Measurements from ENCODE around the gene ZNF790.

Gene ZNF790

DNA sequence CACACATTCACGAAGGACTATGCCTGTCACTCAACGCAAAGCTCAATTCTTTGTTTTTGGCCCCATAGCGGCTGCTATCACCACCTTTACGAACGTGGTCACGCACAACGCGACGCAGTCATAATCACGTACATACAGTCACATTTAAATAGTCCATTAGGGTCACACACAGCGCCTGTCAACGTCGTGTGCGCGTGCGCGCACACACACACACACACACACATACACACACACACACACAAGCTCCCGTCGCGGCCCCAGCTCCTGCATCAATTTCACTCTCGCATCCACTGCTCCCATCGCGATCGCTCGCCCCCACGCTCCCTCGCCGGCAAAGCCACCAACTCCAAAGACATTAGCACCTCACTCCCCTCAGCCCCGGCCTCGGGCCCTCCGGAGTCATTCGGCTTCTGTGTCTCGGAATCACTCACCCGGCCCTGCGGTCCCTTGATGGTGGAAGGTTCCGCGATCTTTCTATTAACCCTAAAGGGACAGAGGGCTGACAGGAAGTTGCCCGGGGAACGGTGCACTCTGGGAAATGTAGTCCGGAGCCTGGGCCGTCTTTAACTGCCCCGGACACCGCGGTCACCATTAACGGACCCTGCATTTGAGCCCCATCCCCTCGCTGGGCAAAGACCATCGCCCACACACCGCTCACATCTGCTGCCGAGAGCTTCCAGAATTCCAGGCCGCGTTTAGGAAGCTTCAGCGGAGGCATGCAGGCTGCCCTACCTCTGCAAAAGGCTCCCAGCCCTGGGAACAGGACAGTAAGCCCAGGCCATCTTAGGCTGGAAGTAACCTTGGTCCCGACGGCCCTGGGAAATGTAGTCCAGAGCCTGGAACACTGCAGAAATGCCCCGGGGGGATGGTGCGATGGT, at the start of gene ZNF790:
ZNF790 (minus strand) TSS at position 482 of the 878 bp plus-strand sequence. CDS start 12,768 bp downstream, outside the sequence.
- DNase-seq (ENCODE audit: low spot score) = peak; percentile 92

DNA sequence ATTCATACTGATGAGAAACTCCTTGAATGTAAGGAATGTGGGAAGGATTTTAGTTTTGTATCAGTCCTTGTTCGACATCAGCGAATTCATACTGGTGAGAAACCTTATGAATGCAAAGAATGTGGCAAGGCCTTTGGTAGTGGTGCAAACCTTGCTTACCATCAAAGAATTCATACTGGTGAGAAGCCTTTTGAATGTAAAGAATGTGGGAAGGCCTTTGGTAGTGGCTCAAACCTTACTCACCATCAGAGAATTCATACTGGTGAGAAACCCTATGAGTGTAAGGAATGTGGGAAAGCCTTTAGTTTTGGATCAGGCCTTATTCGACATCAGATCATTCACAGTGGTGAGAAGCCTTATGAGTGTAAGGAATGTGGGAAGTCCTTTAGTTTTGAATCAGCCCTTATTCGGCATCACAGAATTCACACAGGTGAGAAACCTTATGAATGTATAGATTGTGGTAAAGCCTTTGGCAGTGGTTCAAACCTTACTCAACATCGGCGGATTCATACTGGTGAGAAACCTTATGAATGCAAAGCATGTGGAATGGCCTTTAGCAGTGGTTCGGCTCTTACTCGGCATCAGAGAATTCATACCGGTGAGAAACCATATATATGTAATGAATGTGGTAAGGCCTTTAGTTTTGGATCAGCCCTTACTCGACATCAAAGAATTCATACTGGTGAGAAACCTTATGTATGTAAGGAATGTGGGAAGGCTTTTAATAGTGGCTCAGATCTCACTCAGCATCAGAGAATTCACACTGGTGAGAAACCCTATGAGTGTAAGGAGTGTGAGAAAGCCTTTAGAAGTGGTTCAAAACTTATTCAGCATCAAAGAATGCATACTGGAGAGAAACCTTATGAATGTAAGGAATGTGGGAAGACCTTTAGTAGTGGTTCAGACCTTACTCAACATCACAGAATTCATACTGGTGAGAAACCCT, 39.1 kb upstream of the ZNF790 start:
- no peak for DNase-seq (ENCODE audit: low spot score)

DNA sequence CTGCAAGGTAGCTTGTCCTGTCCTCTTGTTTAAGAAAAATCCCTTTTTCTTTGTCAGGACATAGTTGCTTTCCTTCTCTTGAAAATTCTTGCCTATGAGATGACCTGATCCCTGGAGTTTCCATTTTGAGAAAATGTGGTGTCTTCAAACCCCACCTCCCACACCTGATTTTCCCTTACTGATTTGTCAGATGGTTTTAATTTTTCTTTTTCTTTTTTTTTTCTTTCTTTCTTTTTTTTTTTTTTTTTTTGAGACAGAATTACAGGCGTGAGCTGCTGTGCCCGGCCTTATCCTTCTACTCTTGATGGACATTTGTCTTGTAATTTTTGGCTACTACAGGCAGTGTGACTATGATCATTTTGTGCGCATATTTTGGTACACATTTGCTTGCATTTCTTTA, 13.7 kb upstream of the ZNF790 start:
- DNase-seq (ENCODE audit: low spot score) = no peak

DNA sequence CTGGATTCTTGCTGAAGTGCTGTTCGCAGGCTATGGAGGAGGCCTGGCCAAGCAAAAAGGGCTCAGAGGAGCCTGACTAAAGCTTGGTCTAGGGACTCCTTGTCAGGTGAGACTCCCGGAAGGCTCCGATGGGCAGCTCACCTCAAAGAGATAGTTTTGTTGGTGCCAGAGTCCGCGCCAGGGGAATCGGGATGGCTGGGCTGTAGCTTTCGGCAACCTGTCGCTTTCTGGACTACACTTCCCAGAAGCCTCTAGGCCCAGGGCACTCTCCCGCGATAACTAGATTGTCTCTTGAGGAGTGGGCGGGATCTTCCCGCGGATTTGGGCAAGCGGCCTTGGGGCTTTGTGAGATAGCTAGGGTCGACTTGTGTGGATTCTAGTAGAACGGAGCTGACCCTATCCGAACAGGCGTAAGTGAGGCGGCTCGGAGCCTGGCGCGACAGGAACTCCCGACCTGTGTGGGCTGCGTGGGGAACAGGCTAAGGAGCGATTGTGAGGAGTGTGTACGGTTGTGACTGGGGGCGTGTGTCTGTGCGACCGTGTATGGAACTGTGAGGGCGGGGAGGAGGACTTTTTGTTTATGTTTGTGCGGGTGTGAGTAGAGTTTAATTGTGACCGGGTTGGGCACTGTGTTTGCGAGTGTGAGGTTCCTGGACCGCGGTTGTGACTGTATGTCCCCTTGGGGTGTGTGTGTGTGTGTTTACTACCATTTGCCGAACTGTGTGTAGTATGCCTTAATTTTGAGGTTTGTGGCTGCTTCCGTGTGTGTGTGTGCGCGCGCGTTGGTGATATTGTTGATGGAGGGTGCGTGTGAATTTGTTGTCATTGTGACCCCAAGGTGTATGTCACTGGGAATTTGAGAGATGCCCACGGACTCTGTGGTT, 12.6 kb upstream of the ZNF790 start, which contains the start of gene ZNF345:
ZNF345 (plus strand) TSS at position 318 of the 884 bp plus-strand sequence. CDS start 25,955 bp downstream, outside the sequence.
- DNase-seq (ENCODE audit: low spot score) = peak; percentile 93

DNA sequence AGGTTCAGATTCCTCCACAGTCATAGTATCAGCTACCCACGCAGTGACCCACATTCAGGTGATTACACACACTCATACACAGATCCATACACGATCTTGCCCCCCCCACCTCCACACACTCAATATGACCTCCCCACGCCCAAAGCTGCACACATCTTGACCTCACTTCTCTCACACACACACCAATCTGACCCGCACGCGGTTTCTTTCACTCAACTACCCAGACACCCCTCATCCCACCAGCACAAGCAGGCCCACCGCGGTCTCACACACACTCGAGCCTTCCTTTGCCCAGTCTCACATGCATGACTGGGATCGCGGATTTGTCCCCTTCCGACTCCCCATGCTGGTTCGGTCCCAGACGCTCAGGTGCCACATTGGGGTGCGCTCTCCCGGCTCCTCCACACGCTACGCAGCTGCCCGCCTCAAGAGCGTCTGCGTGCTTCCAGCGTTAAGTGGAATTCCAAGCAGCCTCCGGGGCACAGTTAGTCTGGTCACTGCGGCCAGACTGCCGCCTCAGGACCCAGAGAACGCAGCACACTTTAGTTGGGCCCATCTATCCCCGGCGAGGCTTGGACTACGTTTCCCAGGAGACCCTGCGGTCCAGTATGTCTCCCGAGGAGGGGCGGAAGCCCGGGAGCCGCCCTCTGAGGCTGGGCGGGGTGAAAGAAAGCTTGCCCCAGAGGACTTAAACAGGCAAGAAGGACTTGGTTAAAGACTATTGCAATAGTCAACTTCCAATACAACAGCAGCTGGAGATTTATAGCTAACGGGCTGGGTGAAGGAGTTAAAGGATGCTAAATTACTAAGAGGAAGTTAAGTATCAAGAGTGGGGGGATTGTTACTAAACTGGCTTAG, 11.7 kb upstream of the ZNF790 start:
- DNase-seq (ENCODE audit: low spot score) = peak; percentile 95

DNA sequence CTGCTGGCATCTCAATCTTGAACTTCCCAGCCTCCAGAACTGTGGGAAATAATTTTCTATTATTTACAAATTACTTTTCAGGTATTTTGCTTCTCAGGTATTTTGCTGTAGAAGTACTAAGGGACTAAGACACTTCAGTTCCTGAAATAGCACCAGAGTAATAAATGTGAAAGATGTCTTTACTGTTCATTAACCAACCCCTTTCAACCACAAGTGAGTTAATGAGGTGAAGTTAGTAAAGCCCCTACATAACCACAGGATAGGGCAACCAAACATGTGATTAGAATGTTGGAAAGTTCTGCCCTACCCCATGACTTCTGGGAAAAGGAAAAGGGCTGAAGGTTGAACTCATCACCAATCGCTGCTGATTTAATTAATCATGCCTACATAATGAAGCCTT, 9.8 kb upstream of the ZNF790 start:
- DNase-seq (ENCODE audit: low spot score) = no peak

DNA sequence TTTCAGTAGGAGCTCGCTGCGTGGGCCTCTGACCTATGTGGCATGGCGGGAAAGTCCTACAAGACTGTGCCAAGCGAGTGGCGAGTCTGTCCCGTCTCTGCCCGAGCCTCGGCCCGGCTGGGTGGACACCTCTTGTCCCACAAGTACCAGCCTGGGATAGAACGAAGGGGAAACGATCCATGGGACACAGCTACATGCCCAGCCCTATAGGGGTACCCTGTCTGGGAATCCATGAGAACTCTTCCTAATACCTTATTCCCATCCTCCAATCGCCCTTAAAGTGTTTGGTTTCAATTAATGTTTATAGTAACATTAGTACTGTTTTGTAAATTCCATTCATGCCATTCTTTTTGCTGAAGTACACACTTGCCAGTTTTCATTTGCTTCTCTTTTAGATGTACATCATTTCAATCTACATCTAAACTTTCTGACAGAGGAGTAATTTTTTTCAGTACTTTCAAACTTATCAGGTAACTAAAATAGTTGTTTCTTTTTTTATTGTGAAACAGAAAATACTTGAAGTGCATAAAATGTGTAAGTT, 667 bp upstream of the ZNF790 start:
- no peak for DNase-seq (ENCODE audit: low spot score)

DNA sequence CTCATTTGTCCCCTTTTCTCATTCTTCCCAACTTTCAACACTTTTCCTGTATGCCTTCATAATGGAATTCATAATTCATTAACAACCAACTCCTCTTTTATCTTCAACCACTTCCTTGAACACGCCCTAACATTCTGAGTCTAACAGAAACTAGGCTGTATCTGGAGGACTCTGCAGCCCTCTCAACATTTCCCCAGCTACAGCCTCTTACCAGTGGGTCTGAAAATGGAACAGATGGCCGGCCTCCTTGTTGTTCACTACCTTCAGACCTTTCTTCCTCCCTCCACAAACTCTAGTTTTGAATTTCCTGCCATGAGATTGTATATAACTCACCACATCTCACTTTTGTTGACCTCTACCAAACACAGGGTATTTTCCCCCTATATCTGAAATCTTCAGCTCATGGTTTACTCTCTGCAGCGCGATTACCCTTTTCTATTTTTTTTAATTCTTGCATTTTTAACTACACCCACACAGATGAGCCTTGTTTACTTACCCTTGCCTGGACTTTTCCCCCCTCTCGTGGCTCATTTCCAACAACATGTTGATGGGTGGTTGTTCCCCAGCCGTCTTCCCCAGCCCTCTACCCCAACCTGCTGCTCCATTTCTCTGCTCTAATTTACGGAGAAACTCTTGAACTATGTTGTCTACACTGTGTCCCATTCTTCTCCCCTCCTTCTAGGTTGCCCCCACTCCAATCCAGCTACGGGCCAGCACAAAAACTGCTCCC, 846 bp downstream of the ZNF790 start:
- no peak for DNase-seq (ENCODE audit: low spot score)

DNA sequence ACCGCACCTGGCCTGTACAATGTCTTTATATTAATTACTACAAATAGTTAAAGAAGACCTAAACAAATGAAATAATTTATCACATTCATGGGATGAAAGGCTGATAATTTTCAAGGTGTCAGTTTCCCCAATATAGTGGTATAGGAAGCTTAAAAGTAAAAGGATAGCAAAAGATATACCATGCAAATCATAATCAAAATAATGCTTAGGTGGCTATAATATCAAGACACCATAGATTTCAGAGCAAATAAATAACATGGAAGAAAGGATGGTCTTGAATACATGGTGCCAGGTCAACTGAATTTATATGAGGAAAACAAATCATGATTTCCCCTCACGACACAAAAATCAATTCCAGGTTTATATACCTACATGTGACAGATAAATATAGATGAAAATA, 4.8 kb downstream of the ZNF790 start:
- no peak for DNase-seq (ENCODE audit: low spot score)

DNA sequence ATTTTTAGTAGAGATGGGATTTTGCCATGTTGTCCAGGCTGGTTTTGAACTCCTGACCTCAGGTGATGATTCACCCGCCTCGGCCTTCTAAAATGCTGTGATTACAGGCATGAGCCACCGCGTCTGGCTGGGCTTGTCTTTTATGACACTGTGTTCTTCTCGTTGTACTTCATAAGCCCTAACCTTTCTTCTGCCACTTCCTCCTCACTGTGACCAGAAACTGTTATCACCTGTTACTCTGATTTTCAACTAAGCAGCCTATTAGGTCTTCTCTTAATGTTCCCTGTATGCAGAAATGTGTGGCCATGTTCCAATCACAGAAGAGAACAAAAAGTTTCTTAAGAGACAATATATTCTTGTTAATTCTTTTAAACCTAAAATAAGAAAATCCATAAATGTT, 16.4 kb downstream of the ZNF790 start:
- DNase-seq (ENCODE audit: low spot score) = no peak

DNA sequence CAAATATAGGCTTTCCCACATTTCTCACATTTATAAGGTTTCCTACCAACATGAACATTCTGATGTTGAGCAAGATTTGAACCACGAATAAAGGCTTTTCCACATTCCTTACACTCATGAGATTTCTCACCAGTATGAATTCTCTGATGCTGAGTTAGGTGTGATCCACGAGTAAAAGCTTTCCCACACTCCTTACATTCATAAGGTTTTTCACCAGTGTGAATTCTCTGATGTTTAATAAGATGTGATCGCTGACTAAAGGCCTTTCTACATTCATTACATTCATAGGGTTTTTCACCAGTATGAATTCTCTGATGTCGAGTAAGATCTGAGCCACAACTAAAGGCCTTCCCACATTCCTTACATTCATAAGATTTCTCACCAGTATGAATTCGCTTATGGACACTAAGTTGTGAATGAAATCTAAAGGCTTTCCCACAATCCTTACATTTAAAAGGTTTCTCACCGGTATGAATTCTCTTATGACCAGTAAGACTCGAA, 19.0 kb downstream of the ZNF790 start:
- DNase-seq (ENCODE audit: low spot score) = no peak

DNA sequence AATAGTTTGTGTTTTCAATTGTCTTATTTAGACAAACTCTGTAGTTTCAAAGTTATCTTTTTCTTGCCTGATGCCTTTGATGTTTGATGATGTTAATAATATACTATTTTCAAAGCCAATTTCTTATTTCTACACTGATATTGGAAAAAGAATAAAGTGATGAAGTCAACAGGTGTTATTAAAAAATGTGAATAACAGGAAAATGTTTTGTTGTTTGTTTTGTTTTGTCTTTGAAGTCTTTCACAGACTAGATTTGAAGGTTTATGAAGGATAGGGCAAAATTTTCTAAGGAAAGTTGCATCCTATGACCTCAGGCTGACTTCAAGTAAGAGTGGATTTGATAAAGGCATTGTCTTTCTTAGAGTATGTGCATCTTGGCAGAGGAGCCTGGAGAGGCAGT, 31.2 kb downstream of the ZNF790 start:
- no peak for DNase-seq (ENCODE audit: low spot score)

DNA sequence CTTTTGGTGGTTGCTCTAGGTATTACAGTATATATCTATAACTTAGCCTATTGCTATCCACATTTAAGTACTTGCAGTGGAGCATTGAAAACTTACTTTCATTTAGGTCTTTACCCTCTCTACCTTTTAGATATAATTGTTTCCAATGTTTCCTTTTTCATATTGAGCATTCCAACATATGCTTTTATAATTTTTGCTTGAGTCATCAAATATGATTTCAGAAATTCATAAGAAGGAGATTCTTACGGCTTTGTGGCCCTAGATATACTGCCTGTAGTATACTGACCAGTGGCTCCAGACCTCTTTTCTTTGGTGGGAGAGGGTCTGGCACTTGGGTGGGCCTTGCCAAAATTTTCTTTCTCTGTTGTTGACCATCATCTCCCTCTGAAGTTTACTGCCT, 32.8 kb downstream of the ZNF790 start:
- no peak for DNase-seq (ENCODE audit: low spot score)

DNA sequence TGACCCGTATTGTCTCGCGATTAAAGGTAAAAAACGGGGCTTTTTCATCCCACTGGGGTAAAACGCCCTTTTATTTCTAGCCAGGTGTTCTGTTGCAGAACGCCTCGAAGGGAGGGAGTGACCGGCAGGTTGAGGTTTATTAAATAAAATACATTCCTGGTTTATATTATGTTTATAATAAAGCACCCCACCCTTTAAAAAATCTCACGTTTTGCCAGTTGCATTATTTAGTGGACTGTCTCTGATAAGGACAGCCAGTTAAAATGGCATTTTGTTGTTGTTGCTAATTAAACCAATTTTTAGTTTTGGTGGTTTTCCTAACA, 40.4 kb downstream of the ZNF790 start:
- no peak for DNase-seq (ENCODE audit: low spot score)

DNA sequence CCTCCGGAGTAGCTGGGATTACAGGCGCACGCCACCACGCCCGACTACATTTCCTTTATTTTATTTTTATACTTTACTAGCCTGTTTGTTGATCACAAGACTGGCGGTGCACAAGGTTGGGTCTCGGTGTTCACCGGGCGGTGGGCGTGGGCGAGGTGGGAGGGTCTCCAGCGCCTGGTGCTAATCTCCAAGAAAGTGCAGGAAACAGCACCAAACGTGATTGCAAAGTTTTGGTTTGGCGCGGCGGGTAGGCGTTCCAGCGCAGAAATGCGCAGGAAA, 41.5 kb downstream of the ZNF790 start:
- DNase-seq (ENCODE audit: low spot score) = no peak

DNA sequence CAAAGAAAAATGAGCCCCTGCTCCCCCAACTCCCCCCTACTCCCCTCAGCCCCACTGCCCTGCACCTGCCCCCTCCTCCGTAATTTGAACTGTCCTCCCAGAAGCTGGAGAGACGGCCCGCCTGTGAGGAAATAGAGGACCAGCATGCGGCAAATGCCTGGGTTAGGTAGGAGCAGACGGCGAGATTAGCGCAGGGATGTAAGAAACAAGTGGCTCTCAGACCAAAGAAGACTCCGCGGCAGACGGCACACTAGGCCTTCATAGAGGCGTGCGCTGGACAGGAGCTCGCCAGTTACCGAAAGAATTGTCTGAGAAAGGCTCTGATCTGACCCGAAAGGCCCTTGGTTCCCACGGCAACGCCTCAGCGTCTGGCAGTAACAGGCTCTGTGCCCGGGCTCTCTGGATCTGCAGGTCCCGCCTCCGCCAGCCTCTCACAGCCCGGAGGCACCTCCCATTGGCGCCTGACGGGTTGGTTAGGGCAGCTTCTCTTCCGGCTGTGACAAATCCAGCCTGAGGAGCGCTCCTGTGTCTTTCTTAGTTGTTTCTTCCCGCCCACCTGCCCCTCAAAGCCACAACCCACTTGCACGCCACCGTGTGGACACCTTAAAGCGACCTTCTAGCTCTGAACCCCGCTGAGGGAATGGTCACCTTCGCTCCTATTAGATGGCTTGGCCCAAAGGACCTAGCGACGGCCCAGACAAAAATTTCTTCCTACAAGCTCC, 46.6 kb downstream of the ZNF790 start:
- peak; percentile 10 for DNase-seq (ENCODE audit: low spot score)

DNA sequence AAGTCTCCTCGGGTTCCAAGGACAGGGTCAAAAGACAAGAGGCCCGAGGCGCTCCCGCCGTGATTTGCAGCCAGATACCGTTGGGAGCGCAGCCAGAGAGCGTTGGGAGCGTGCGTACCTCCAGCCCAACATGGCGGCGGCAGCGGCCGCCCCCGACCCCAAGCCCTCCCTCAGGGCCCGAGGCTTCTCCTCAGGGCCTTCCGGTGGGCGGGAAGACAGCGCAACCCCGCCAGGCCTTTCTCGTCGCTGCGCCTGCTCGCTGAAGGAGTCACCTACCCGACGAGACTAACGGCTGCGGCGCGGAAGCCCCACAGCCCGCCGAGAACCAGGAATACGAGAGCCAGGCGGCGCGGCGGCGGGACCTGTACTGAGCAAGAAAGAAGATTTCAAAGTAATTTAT, 62.4 kb downstream of the ZNF790 start:
- DNase-seq (ENCODE audit: low spot score) = peak; percentile 20

DNA sequence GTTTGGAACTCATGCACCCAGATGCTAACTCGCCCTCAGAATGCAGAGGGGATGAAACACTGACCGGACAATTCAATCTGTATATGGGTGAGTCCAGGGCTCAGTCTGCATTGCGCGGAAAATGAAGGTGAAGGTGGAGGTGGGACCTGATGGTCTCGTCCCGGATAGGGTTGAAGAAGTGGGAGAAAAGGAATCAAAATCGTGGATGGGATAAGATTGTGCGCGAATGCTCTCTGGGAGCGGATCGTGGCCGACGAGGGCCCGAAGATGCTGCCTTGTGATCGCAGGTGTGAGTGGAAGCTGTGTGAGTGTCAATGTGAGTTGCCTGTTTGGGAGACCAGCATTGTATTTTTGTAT, 65.0 kb downstream of the ZNF790 start:
- no peak for DNase-seq (ENCODE audit: low spot score)

Measured in AG20443 (cell line).